K562 (cell line): Measurements from ENCODE around the gene VARS1. TPM values are rescaled to one million over a fixed set of nuclear protein-coding genes. Genes with fewer than 3 reads are reported as not detected.

Source experiments
- ATAC-seq: fragments of 200-7000 bp; cut with Tn5 transposase; 3 replicates; pipeline ENCODE4 v1.9.1; 2020; ENCODE audit warnings: moderate library complexity
- BruUV-seq: library from RNA; stranded (reverse); fragments of 400-500 nt; replicated peaks from 2 replicates; lab custom pipeline; 2021; lab: Mats Ljungman, UMichigan
- CTCF ChIA-PET: fragments of 300-600 bp; formaldehyde crosslinking; extraction: SDS; loops from one replicate; lab custom pipeline; 2021; ENCODE audit warnings: low intra/inter-chr PET ratio; lab: Yijun Ruan, JAX
- POLR2A ChIA-PET: fragments of 300-600, 350-650 bp; sonication (Branson Sonifier 250); formaldehyde crosslinking; extraction: SDS; loops from one replicate; lab custom pipeline; 2021; ENCODE audit warnings: antibody characterized with exemption, inconsistent platforms; lab: Yijun Ruan, JAX
- DNase-seq, 4 experiments: peaks; one replicate each; pipeline versions ENCODE4 v3.0.0 to v3.0.0-alpha.2; 2011 to 2018; ENCODE audit warnings: low spot score in 3 of 4, mixed read lengths in 3 of 4; ENCODE audit errors: extremely low read depth in 1 of 4
- FAIRE-seq: peaks from 2 replicates; lab custom pipeline; 2011; peaks lifted over from hg19 to GRCh38; lab: Jason Lieb, UNC
- H2AFZ ChIP-seq: 2 replicates; pipeline ENCODE4 v1.6.0; 2011; ENCODE audit warnings: low read depth, low read length, control low read depth, inconsistent platforms
- H3K27ac ChIP-seq: fragments of 200-600 bp; 3 replicates; pipeline ENCODE4 v1.8.0; 2011; ENCODE audit warnings: low read depth, mild to moderate bottlenecking, control low read depth, inconsistent platforms, low read length, moderate library complexity, mixed read lengths; ENCODE audit errors: extremely low read depth
- H3K27me3 ChIP-seq, 2 experiments: fragments of 300-600 bp in 1 of 2; 2 replicates in 1 of 2; 3 replicates in 1 of 2; pipeline versions ENCODE4 v1.6.0 to v1.8.0; 2011; ENCODE audit warnings: inconsistent platforms in 2 of 2, low read length in 2 of 2, mild to moderate bottlenecking in 1 of 2, mixed read lengths in 1 of 2, moderate library complexity in 1 of 2; ENCODE audit not compliant: control insufficient read depth in 2 of 2, insufficient read depth in 2 of 2
- H3K36me3 ChIP-seq: fragments of 300-600 bp; 3 replicates; pipeline ENCODE4 v1.8.0; 2011; ENCODE audit warnings: mild to moderate bottlenecking, low read length, inconsistent platforms; ENCODE audit not compliant: control insufficient read depth, insufficient read depth
- H3K4me1 ChIP-seq, 2 experiments: fragments of 200-600 bp in 1 of 2; replicated peaks in 1 of 2; 2 replicates in 1 of 2; 3 replicates in 1 of 2; pipeline versions ENCODE4 v1.5.1 to v1.8.0; 2011; ENCODE audit warnings: inconsistent platforms in 2 of 2, low read length in 2 of 2, mild to moderate bottlenecking in 1 of 2, mixed read lengths in 1 of 2, moderate library complexity in 1 of 2; ENCODE audit not compliant: control insufficient read depth in 2 of 2, insufficient read depth in 2 of 2
- H3K4me2 ChIP-seq: 2 replicates; pipeline ENCODE4 v1.6.1; 2011; ENCODE audit warnings: low read length, control low read depth, inconsistent platforms, mixed read lengths; ENCODE audit not compliant: insufficient read depth
- H3K4me3 ChIP-seq: fragments of 200-600 bp; sonication (generic), shearing (Covaris generic); 2 replicates; pipeline ENCODE4 v1.5.1; 2016; ENCODE audit warnings: control low read depth, inconsistent platforms
- H3K79me2 ChIP-seq: fragments of 200-600 bp; 3 replicates; pipeline ENCODE4 v1.8.0; 2011; ENCODE audit warnings: low read length, inconsistent platforms; ENCODE audit not compliant: control insufficient read depth, insufficient read depth
- H3K9ac ChIP-seq, 2 experiments: 2 replicates each; pipeline versions ENCODE4 v1.6.0 to v1.6.1; 2011; ENCODE audit warnings: low read depth in 2 of 2, low read length in 2 of 2, control low read depth in 1 of 2, inconsistent platforms in 1 of 2, mild to moderate bottlenecking in 1 of 2, mixed read lengths in 1 of 2; ENCODE audit not compliant: insufficient read depth in 1 of 2
- H3K9me1 ChIP-seq: one replicate; pipeline ENCODE4 v1.6.0; 2011; ENCODE audit warnings: inconsistent platforms, mild to moderate bottlenecking, low read length, moderate library complexity; ENCODE audit not compliant: control insufficient read depth, insufficient read depth
- H3K9me3 ChIP-seq: replicated peaks from 2 replicates; pipeline ENCODE4 v1.5.1; 2011; ENCODE audit warnings: low read depth, low read length, inconsistent platforms; ENCODE audit not compliant: control insufficient read depth, insufficient read depth
- H4K20me1 ChIP-seq: replicated peaks from 2 replicates; pipeline ENCODE4 v1.6.1; 2011; ENCODE audit warnings: low read length, inconsistent platforms, mixed read lengths; ENCODE audit not compliant: control insufficient read depth, insufficient read depth
- CC2D1A ChIP-seq: fragments of 450-650 bp; IDR thresholded peaks from 2 replicates; pipeline ENCODE4 v1.6.1; 2017; ENCODE audit warnings: mild to moderate bottlenecking
- CEBPZ ChIP-seq: fragments of 150-350 bp; IDR thresholded peaks from 2 replicates; pipeline ENCODE4 v1.6.1; 2014; ENCODE audit warnings: low read depth, mild to moderate bottlenecking, low read length, borderline replicate concordance
- FOXA1 ChIP-seq: fragments of 450-650 bp; IDR thresholded peaks from 2 replicates; pipeline ENCODE4 v1.6.1; 2016; ENCODE audit warnings: mild to moderate bottlenecking, borderline replicate concordance
- FOXJ3 ChIP-seq: sonication (generic); formaldehyde crosslinking; IDR thresholded peaks from 2 replicates; pipeline ENCODE4 v1.4.0; 2020; ENCODE audit warnings: mild to moderate bottlenecking, missing genetic modification reagents
- MED1 ChIP-seq: sonication (generic); formaldehyde crosslinking; IDR thresholded peaks from 2 replicates; pipeline ENCODE4 v1.8.1; 2023; ENCODE audit warnings: missing genetic modification reagents, borderline replicate concordance
- PML ChIP-seq: IDR thresholded peaks from 2 replicates; pipeline ENCODE4 v1.6.1; 2012; ENCODE audit warnings: low read length, inconsistent platforms
- POLR2AphosphoS5 ChIP-seq: IDR thresholded peaks from 2 replicates; pipeline ENCODE4 v1.6.1; 2011; ENCODE audit warnings: mild to moderate bottlenecking, low read depth, low read length, moderate library complexity; ENCODE audit not compliant: control insufficient read depth, insufficient read depth
- POLR2G ChIP-seq: fragments of 200-400 bp; formaldehyde crosslinking; IDR thresholded peaks from 2 replicates; pipeline ENCODE4 v1.6.1; 2017; ENCODE audit warnings: low read depth, mild to moderate bottlenecking, antibody characterized with exemption, low read length, moderate library complexity
- RBFOX2 ChIP-seq: fragments of 200-400 bp; formaldehyde crosslinking; IDR thresholded peaks from 2 replicates; pipeline ENCODE4 v1.6.1; 2017; ENCODE audit warnings: low read depth, mild to moderate bottlenecking, low read length, moderate library complexity
- TRIM28 ChIP-seq: fragments of 450-650 bp; IDR thresholded peaks from 2 replicates; pipeline ENCODE4 v1.6.1; 2017
- ZBTB26 ChIP-seq: fragments of 450-650 bp; formaldehyde crosslinking; IDR thresholded peaks from 2 replicates; pipeline ENCODE4 v1.4.0; 2022; ENCODE audit warnings: missing genetic modification characterization
- ZNF561 ChIP-seq: fragments of 450-650 bp; formaldehyde crosslinking; conservative IDR thresholded peaks from 2 replicates; pipeline ENCODE4 v1.4.0; 2020; ENCODE audit warnings: mild to moderate bottlenecking, moderate library complexity
- WGBS: fragments of 100-300 bp; shearing (Covaris generic); methylation state at CpG from one replicate; pipeline ENCODE4 v1.1.6; 2016; ENCODE audit warnings: low coverage, mixed read lengths; ENCODE audit not compliant: insufficient coverage; ENCODE audit errors: missing lambda C conversion rate; 5-methylcytosine and 5-hydroxymethylcytosine counted together
- in situ Hi-C: fragments of 300-500 bp; cut with MboI; formaldehyde crosslinking; loops from 4 replicates; pipeline ENCODE4 v1.15.0; 2018; ENCODE audit warnings: inconsistent platforms, mixed read lengths
- intact Hi-C: fragments of 100-400 bp; cut with micrococcal nuclease; formaldehyde crosslinking; loops from 2 replicates; pipeline ENCODE4 v1.14.2; 2022
- polyA plus RNA-seq, 8 experiments: library from polyadenylated mRNA; depleted of rRNA in 4 of 8; stranded (reverse) in 5 of 8; unstranded in 3 of 8; fragments of >200 nt; fragmentation: Nextera tagmentation in 2 of 8; fragmentation: Illumina TruSeq in 1 of 8; extraction: Ambion mirVana in 2 of 8; extraction: Trizol in 1 of 8; gene quantifications; 2 replicates each; pipeline versions ENCODE4 v1.2.1 to v1.2.3, GENCODE V29; 2011 to 2014; ENCODE audit warnings: inconsistent platforms in 1 of 8, missing spikeins in 1 of 8
- total RNA-seq, 7 experiments: library from RNA; depleted of rRNA in 6 of 7; stranded (reverse); fragments of >200 nt in 6 of 7; fragmentation: Illumina TruSeq in 2 of 7; extraction: Trizol in 2 of 7; gene quantifications; 2 replicates each; pipeline versions ENCODE4 v1.2.1 to v1.2.3, GENCODE V29; 2011 to 2021; ENCODE audit warnings: low replicate concordance in 1 of 7
- TF ChIP-seq, protein P1 (sequence below): sonication (generic); formaldehyde crosslinking; IDR thresholded peaks from 2 replicates; pipeline ENCODE4 v1.8.1; 2023; ENCODE audit warnings: mild to moderate bottlenecking, missing genetic modification reagents

Gene VARS1
- total and polyA plus RNA-seq, 9 of the 15 experiments (the other 6 are each of a cell fraction or from before 2014, with no cell fraction given), result 2.9 to 488 (median 130) TPM

- ChIA-PET CTCF (no interaction called here), POLR2A (interaction anchor here (0.6 to 2.4 kb wide), 12 partner anchors 10 to 94 kb away, joined by 3 to 10 read pairs (median 4); partner anchors contain the start of genes HSPA1A, HSPA1B, HSPA1L and LSM2)
- WGBS, result 90% methylated on average over 15 of the region's 15 CpGs
- H3K4me3 ChIP-seq, result no peak overlapping the region
- H3K79me2 ChIP-seq, result peaks cover 4% of the 10 kb centered on the region
- no TSS peak for BruUV-seq
- peak overlapping the region in 1 of 2 experiments; percentile 70; a peak in 2 of 4 replicates for H3K9ac ChIP-seq
- FAIRE-seq, result no peak
- ATAC-seq, result no peak
- H3K9me1 ChIP-seq, result no peaks in the 10 kb centered on the region
- H3K4me1 ChIP-seq, result peaks cover 0 to 30% of the 10 kb centered on the region in 2 experiments; a peak in 1 of 5 replicates
- H3K36me3 ChIP-seq, result peaks cover 94% of the 10 kb centered on the region
- no peak overlapping the region for H2AFZ ChIP-seq
- no peaks in the 10 kb centered on the region for H3K9me3 ChIP-seq
- H3K27me3 ChIP-seq, result no peaks in the 10 kb centered on the region
- in situ Hi-C loops (no loop called here), intact Hi-C loops (no loop called here)
- no peaks in the 10 kb centered on the region for H4K20me1 ChIP-seq
- H3K4me2 ChIP-seq, result no peak overlapping the region
- H3K27ac ChIP-seq, result no peak overlapping the region
- DNase-seq, result no peak
- TF ChIP-seq ZBTB26 (CRISPR knock-in tag), result no peak
- no peak for TF ChIP-seq FOXJ3
- TF ChIP-seq PML, result 0 out of 2 replicates have a peak, but pooled peaks have one; percentile 28
- TF ChIP-seq POLR2G, result peak; percentile 47
- 0 out of 2 replicates have a peak, but pooled peaks have one; percentile 1 for TF ChIP-seq POLR2AphosphoS5
- no peak for TF ChIP-seq CEBPZ
- TF ChIP-seq RBFOX2, result peak; percentile 57
- TF ChIP-seq FOXA1, result no peak
- TF ChIP-seq TRIM28, result no peak
- no peak for TF ChIP-seq ZNF561 (CRISPR knock-in tag)
- TF ChIP-seq MED1 (CRISPR knock-in tag), result 0 out of 2 replicates have a peak, but pooled peaks have one; percentile 16
- TF ChIP-seq CC2D1A, result no peak
- TF ChIP-seq, protein P1, sequence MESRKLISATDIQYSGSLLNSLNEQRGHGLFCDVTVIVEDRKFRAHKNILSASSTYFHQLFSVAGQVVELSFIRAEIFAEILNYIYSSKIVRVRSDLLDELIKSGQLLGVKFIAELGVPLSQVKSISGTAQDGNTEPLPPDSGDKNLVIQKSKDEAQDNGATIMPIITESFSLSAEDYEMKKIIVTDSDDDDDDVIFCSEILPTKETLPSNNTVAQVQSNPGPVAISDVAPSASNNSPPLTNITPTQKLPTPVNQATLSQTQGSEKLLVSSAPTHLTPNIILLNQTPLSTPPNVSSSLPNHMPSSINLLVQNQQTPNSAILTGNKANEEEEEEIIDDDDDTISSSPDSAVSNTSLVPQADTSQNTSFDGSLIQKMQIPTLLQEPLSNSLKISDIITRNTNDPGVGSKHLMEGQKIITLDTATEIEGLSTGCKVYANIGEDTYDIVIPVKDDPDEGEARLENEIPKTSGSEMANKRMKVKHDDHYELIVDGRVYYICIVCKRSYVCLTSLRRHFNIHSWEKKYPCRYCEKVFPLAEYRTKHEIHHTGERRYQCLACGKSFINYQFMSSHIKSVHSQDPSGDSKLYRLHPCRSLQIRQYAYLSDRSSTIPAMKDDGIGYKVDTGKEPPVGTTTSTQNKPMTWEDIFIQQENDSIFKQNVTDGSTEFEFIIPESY (CRISPR knock-in tag), result no peak
Measured at GRCh38 chr6:31784098-31784925, 11.2 kb downstream of the VARS1 start.
